GM12873 (cell line): Measurements from ENCODE around the gene DOK5.

Experiments used
- CTCF ChIP-seq: IDR thresholded peaks from 2 replicates; pipeline ENCODE4 v1.5.1; 2012; ENCODE audit warnings: low read depth, mild to moderate bottlenecking, moderate library complexity, low read length, control low read depth; ENCODE audit not compliant: insufficient read depth; ENCODE audit errors: missing control alignments

DOK5 gene

GRCh38 chr20:54640800-54641199 lies 165.4 kb downstream of the DOK5 start:
- TF ChIP-seq CTCF = no peak

- no peak for TF ChIP-seq CTCF
These were observed 167.7 kb downstream of the DOK5 start for GRCh38 chr20:54642864-54643667.

GRCh38 chr20:54643761-54644160 lies 168.4 kb downstream of the DOK5 start:
- no peak for TF ChIP-seq CTCF

GRCh38 chr20:54645445-54646155 lies 170.2 kb downstream of the DOK5 start:
- TF ChIP-seq CTCF = no peak

GRCh38 chr20:54646156-54646517 lies 170.7 kb downstream of the DOK5 start:
- no peak for TF ChIP-seq CTCF

GRCh38 chr20:54648421-54649142 lies 173.2 kb downstream of the DOK5 start:
- TF ChIP-seq CTCF = no peak

GRCh38 chr20:54649511-54649962 lies 174.1 kb downstream of the DOK5 start:
- peak; percentile 80 for TF ChIP-seq CTCF
